ENCODE data around the gene PARD3B.

PARD3B gene

GRCh38 chr2:205617905-205618304 is 1072.6 kb downstream of the PARD3B start:
- no peak for DNase-seq (ENCODE audit: low read depth)

DNA sequence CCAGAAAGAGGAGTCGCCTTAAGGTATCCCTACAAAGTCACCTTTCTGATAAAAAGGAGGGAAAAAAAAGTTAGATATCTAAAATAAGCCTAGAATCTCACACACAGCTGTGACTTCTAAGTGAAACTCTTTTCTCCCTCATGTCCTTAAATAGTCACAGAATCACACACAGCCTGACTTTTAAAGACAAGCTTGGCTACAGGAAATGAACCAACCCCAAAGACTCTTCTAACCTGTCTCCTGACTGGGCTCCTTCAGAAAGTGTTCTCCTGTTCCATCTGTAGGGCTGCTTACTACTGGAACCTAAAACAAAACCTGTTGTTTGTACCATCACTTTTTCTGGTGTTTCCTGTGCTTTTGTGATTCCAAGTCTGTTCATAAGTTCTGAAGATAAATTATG is 1074.3 kb downstream of the PARD3B start:
- no peak for DNase-seq (ENCODE audit: low read depth)

DNA sequence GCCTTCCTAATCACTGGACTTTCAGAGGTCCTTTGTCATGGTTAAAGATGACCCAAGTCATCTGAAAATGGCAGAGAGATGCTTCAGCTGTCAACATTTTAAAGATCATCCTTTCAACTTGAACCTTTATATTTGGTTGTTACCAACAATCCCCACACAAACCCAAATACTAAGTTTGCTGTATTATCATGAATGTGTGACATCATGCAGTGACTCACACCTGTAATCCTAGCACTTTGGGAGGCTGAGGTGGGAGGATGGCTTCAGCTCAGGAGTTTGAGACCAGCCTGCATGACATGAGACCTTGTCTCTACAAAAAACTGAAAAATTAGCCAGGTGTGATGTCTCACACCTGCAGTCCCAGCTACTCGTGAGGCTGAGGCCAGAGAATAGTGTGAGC is 1081.8 kb downstream of the PARD3B start:
- no peak for DNase-seq (ENCODE audit: low read depth)

GRCh38 chr2:205628422-205628821 is 1083.1 kb downstream of the PARD3B start:
- no peak for DNase-seq (ENCODE audit: low read depth)

DNA sequence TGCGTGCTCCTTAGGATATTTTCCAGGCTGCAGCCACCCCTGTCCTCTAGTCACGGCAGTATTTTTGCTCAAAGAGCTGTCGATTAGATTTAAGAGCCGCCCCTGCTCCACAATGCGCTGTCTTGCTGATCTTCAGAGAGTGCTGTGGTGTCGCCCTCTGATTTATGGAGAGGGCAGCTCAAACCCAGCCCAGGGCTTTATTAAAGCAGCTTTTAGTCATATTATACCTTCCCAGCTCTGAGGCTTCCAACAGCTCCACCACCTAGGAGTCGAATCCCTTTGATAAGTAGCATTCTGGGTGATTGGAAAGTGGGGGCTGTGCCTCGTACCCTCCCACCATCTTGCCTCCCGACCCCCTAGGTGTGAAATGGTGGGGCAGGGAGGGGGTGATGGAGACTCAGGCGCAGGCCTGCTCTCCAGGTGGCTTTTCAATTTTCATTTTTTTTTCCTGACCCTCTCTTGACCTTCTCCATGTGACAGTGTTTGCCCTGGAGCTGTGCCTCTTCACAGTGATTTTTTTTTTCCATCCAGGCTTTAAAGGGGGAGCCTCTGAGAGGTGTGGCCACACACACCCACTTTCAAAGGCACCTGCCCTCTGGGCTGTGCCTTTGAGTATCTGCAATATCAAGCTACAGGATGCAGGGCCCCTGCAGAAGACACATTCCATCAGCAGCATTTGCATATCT is 1084.0 kb downstream of the PARD3B start:
- DNase-seq (ENCODE audit: low read depth), result no peak

- DNase-seq (ENCODE audit: low read depth), result peak; percentile 18
Observed at GRCh38 chr2:205633994-205634393, 1088.7 kb downstream of the PARD3B start.

DNA sequence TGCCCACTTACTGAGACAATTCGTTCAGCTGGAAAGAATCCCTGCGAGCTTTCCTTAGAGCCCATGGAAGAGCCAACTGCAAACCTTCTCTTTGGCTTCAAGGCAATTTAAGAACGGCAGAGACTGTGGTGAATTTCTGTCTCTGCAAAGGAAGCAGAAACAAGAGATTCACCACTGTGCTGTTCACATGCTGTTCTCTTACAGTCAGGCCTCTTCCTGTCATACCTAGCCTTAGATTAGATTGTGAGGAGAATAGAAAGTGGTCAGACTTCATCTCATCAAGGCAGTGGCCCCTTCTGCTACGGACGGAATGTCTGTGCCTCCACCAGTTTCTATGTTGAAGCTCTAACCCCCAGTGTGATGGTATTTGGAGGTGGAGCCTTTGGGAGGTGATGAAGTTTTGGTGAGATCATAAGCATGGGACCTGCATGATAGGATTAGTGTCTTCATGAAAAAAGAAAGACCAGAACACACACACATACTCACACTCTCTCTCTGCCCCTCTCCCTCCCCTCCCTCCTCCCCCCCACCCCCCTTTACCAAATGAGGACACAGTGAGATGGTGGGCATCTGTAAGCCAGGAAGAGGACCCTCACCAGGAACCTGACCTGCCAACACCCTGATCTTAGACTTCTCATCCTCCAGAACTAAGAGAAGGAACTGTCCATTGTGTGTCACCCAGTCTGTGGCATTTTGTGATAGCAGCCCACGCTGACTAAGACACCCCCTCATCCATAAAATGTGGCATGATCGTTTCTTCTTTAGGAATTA is 1091.5 kb downstream of the PARD3B start:
- no peak for DNase-seq (ENCODE audit: low read depth)

GRCh38 chr2:205637320-205637602 is 1092.0 kb downstream of the PARD3B start:
- no peak for DNase-seq (ENCODE audit: low read depth)

DNA sequence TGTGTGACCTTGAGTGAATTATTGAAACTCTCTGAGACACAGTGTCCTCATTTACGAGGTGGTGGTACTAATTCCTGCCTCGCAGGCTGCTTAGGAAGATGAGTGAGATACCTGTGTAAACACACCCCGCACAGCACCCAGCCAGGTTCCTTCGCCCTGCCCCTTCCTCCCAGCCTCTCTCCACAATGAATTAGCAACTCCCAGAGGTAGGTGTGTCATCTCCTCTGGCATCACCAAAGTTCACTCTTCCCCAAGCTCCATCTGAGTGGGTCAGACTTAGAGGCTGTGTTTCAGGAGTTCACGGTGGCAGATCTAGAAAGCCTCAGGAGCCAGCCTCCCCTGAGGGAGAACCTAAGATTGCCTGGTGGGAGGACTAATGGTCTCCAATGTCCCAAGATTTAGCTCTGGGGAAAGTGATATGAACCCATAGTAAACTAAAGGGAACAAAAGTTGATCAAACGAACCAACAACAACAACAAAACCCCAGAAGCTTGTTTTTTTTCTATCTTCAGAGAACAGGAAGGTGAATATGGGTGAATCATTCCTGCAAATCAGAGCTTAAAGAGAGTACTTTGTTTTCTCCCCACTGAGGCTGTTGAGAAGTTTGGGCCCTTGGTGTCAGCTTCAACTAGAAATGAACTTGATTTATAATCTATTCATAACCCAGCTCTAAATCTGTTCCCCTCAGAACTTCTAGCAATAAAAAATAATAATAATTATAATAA is 1092.7 kb downstream of the PARD3B start:
- no peak for DNase-seq (ENCODE audit: low read depth)

DNA sequence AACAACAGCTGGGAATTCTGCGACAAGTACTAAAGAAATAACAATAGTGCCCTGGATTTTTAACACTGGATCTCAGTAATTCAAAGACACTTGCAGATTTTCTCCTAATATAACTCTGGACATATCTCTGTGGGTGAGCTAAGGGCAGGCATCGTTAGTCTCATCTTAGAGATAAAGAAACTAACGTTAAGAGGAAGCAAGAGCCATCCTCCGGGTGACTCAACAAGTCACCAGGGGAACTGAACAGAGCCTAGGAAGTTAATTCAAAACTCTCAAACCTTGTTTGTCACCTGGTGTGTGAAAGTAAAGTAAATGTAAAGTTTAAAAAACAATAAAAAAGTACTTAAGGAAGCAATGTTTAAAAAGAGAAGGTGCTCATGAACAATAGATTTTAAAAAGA is 1095.4 kb downstream of the PARD3B start:
- no peak for DNase-seq (ENCODE audit: low read depth)

DNA sequence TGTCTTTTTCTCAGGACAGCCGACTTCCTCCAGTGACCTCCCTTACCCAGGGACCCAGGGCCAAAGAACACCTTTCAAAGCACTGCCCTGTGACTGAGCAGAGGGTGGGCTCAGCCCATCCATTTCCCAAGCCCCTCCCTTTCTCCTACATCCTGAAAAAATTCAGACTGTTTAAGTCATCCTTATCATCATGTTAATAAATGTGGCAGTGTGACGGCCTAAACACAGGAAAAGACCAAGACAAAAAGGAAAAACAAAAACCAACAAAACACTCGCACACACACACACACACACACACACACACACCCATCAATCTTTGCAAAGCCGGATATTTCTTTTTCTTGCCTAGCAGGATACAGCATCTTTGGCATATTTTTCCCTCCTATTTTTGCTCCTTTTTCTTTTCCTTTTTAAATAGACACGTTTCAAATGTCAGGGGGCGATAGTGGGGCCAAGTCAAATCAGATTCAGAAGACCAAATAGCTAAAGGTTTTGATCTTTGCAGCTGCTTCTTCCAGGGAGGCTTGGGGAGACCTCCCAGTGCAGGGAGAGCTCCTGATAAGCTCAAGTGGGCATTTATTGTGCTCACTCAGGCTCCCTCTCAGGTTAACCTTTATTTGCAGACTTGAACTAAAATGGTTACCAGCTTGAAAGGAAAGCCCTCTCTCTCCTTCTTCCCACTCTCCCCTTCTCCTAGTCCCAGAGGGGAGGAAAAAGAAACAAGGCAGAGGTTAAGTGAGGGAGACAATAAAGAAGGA is 1097.5 kb downstream of the PARD3B start:
- no peak for DNase-seq (ENCODE audit: low read depth)

DNA sequence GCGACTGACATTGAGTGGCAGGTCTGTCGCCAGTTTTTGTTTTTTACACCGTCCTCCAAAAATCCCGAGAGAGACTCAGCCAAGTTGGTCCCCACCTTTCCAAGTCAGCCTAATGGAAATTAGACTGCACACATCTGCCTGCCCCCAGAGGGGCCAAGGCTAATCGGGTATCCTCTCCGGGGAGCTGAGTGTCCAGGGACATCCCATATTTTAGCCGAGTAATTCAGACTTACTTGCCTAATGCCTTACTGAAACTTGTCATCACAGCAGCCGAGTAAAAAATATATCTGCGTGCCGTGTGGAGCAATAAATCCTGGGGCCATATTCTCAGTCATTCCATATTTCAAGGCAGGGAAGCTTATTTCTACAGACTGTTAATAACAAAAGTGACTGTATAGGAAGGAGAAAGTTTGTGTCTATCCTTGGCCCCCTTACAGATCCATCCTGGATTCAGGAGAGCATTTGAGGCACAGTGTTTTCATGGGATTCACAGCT is 1098.2 kb downstream of the PARD3B start:
- no peak for DNase-seq (ENCODE audit: low read depth)

DNA sequence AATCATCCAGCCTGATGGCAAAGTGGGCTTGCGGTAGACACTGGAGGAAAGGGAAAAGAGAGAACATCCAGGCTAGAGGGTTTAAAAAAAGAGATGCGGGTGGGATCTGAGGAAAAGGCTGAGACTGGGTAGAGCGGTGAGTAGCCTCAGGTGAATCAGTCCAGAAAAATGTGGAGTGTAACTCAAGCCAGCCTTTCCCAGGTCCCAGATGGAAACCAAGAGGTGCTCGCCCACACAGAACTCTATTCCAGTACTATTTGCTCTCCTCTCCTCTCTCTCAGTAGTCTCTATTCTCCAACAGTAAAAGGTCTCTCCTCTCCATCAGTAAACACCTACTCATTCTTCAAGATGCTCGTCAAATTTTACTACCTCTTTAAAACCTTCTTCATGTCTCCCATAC is 1098.7 kb downstream of the PARD3B start:
- no peak for DNase-seq (ENCODE audit: low read depth)

- no peak for DNase-seq (ENCODE audit: low read depth)
Observed at GRCh38 chr2:205646680-205647079, 1101.4 kb downstream of the PARD3B start.

DNA sequence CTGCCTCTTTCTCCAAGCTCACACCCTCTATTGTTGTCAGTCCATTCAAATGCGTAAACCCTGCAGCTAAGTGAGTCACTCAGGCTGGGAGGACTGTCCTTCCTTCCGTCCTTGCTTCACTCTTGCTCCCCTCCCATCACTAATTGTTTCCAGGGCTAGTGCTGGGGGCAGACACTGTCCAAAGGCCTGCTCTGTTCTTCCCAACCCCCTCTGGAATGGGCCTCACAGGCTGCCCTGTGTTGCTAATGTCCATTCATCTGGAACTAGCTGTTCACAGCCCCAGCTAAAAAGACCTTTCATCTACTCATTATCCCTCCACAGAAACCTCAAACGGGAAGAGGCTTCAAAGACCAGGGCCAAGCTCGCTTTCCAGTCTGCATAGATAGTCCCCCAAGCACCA is 1105.2 kb downstream of the PARD3B start:
- DNase-seq (ENCODE audit: low read depth), result peak; percentile 93

DNA sequence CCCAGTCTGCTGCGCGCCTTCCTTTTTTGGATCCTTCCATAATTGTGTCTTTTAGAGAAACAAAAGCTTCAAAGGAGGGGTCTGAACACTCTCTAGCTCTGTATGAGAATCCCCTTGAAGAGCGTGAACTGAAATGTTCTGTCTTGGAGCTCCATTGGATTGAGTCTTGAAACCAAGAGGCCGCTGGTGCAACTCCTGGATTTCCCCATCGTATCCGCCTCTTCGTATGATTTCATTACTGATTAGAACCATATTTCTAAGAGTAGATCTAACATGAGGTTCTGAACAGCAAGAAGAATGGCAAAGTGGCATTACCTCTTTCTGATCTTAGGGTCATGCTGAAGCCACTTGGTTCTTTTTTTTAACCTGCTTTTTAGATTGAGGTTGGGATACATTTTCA is 1105.7 kb downstream of the PARD3B start:
- no peak for DNase-seq (ENCODE audit: low read depth)

GRCh38 chr2:205651719-205652118 is 1106.4 kb downstream of the PARD3B start:
- DNase-seq (ENCODE audit: low read depth), result no peak

- DNase-seq (ENCODE audit: low read depth), result peak; percentile 74
Observed at GRCh38 chr2:205654878-205655605, 1109.8 kb downstream of the PARD3B start.

GRCh38 chr2:205655779-205656456 is 1110.6 kb downstream of the PARD3B start:
- no peak for DNase-seq (ENCODE audit: low read depth)

- DNase-seq (ENCODE audit: low read depth), result no peak
Observed at GRCh38 chr2:205656461-205656860, 1111.2 kb downstream of the PARD3B start.

- no peak for DNase-seq (ENCODE audit: low read depth)
Observed at GRCh38 chr2:205656941-205657340, 1111.7 kb downstream of the PARD3B start.

All from GM04503 (cell line).